Measurements from ENCODE around the gene GNL3.
"Not testable (repeated sequence)": the region's sequence is repeated elsewhere in the genome, so short reads cannot be mapped to it uniquely, and the experiment has no call there.

Gene GNL3
- long read RNA-seq, donor 1, transcript GNL3-204 (4 exons, 597 nt), result major isoform, 16 of 126 reads
- long read RNA-seq, donor 1, transcript GNL3-202 (15 exons, 2,040 nt), result major isoform, 16 of 126 reads
- long read RNA-seq, donor 1, partial matches to known transcripts, result 63 of 126 reads
- long read RNA-seq, donor 1, other reads (novel, unspliced or antisense), result 22 of 126 reads
- long read RNA-seq, donor 2, transcript GNL3-202 (15 exons, 2,040 nt), result major isoform, 11 of 27 reads
- long read RNA-seq, donor 2, transcript GNL3-204 (4 exons, 597 nt), result minor isoform, 7 of 27 reads
- long read RNA-seq, donor 2, partial matches to known transcripts, result 7 of 27 reads
- long read RNA-seq, donor 2, other reads (novel, unspliced or antisense), result 0 of 27 reads
- long read RNA-seq, donor 3, transcript GNL3-202 (15 exons, 2,040 nt), result major isoform, 7 of 9 reads
- long read RNA-seq, donor 3, partial matches to known transcripts, result 0 of 9 reads
- long read RNA-seq, donor 3, other reads (novel, unspliced or antisense), result 0 of 9 reads
- long read RNA-seq, donor 4, transcript GNL3-212 (2 exons, 523 nt), result minor isoform, 7 of 32 reads
- long read RNA-seq, donor 4, transcript GNL3-204 (4 exons, 597 nt), result major isoform, 10 of 32 reads
- long read RNA-seq, donor 4, partial matches to known transcripts, result 11 of 32 reads
- long read RNA-seq, donor 4, other reads (novel, unspliced or antisense), result 0 of 32 reads
- long read RNA-seq, donor 5, transcript GNL3-202 (15 exons, 2,040 nt), result major isoform, 19 of 60 reads
- long read RNA-seq, donor 5, transcript GNL3-204 (4 exons, 597 nt), result minor isoform, 11 of 60 reads
- long read RNA-seq, donor 5, partial matches to known transcripts, result 26 of 60 reads
- long read RNA-seq, donor 5, other reads (novel, unspliced or antisense), result 0 of 60 reads
- long read RNA-seq, donor 6, transcript GNL3-202 (15 exons, 2,040 nt), result minor isoform, 5 of 40 reads
- long read RNA-seq, donor 6, transcript GNL3-204 (4 exons, 597 nt), result major isoform, 9 of 40 reads
- long read RNA-seq, donor 6, partial matches to known transcripts, result 25 of 40 reads
- long read RNA-seq, donor 6, other reads (novel, unspliced or antisense), result 0 of 40 reads
- long read RNA-seq, donor 7, transcript GNL3-202 (15 exons, 2,040 nt), result major isoform, 13 of 39 reads
- long read RNA-seq, donor 7, transcript GNL3-204 (4 exons, 597 nt), result minor isoform, 9 of 39 reads
- long read RNA-seq, donor 7, partial matches to known transcripts, result 16 of 39 reads
- long read RNA-seq, donor 7, other reads (novel, unspliced or antisense), result 0 of 39 reads
- long read RNA-seq, donor 8, transcript GNL3-204 (4 exons, 597 nt), result minor isoform, 10 of 86 reads
- long read RNA-seq, donor 8, transcript GNL3-202 (15 exons, 2,040 nt), result major isoform, 15 of 86 reads
- long read RNA-seq, donor 8, partial matches to known transcripts, result 36 of 86 reads
- long read RNA-seq, donor 8, other reads (novel, unspliced or antisense), result 24 of 86 reads

- peak; percentile 89 for DNase-seq
Measured at GRCh38 chr3:52685709-52686691, at the start of gene GNL3, which contains the start of gene PBRM1. Gene GNL3 (plus strand): TSS chr3:52686032. CDS start chr3:52686093, 61 bp downstream. Gene PBRM1 (minus strand): TSS chr3:52685913.

- no peak for DNase-seq
Measured at GRCh38 chr3:52636673-52637072, 49.2 kb upstream of the GNL3 start.

- DNase-seq, result no peak
Measured at GRCh38 chr3:52645549-52645948, 40.3 kb upstream of the GNL3 start.

- no peak for DNase-seq
Measured at GRCh38 chr3:52649461-52650210, 36.2 kb upstream of the GNL3 start.

- DNase-seq, result no peak
Measured at GRCh38 chr3:52650439-52650838, 35.4 kb upstream of the GNL3 start.

GRCh38 chr3:52651592-52651991, 34.2 kb upstream of the GNL3 start:
- DNase-seq, result no peak

- DNase-seq, result no peak
Measured at GRCh38 chr3:52655895-52656294, 29.9 kb upstream of the GNL3 start.

- no peak for DNase-seq
Measured at GRCh38 chr3:52660046-52660445, 25.8 kb upstream of the GNL3 start.

- DNase-seq, result no peak
Measured at GRCh38 chr3:52663098-52663497, 22.7 kb upstream of the GNL3 start.

GRCh38 chr3:52670621-52671521, 15.0 kb upstream of the GNL3 start:
- DNase-seq, result no peak

GRCh38 chr3:52671676-52672075, 14.2 kb upstream of the GNL3 start:
- DNase-seq, result no peak

GRCh38 chr3:52676201-52676600, 9.6 kb upstream of the GNL3 start:
- not testable (repeated sequence) for DNase-seq

- DNase-seq, result no peak
Measured at GRCh38 chr3:52678265-52679198, 7.3 kb upstream of the GNL3 start.

- DNase-seq, result no peak
Measured at GRCh38 chr3:52679199-52679538, 6.7 kb upstream of the GNL3 start.

GRCh38 chr3:52679811-52680210, 6.0 kb upstream of the GNL3 start:
- DNase-seq, result no peak

- DNase-seq, result no peak
Measured at GRCh38 chr3:52681596-52681995, 4.2 kb upstream of the GNL3 start.

GRCh38 chr3:52682016-52682415, 3.8 kb upstream of the GNL3 start:
- DNase-seq, result no peak

GRCh38 chr3:52683611-52684010, 2.2 kb upstream of the GNL3 start:
- DNase-seq, result no peak
